ENCODE measurements around the gene SLIT3. TPM values are rescaled to one million over a fixed set of nuclear protein-coding genes. Genes with fewer than 3 reads are reported as not detected.

SLIT3 gene
- total RNA-seq, 4 donors from 2014 or later, result 0.97 to 6.1 (median 3.4) TPM

- H3K27ac ChIP-seq, result no peak overlapping the region
- H3K9me3 ChIP-seq, result no peaks in the 10 kb centered on the region
- DNase-seq, result no peak
- no peaks in the 10 kb centered on the region for H3K36me3 ChIP-seq
- intact Hi-C loops (cut with DNase I; ENCODE audit: low total_unique reads) (no loop called here), in situ Hi-C loops (cut with MboI; ENCODE audit: low sequenced_read_pairs in 4 of 4) (no loop called here)
- no peaks in the 10 kb centered on the region for H3K27me3 ChIP-seq
- no peak overlapping the region for H3K4me3 ChIP-seq
- TF ChIP-seq CTCF (IDR thresholded peaks at IDR 0.05 in 4 of 5, conservative IDR thresholded peaks at IDR 0.05 in 1 of 5), result no peak
- no peak for TF ChIP-seq POLR2A (IDR thresholded peaks at IDR 0.05)
- ATAC-seq, result no peak
- no peaks in the 10 kb centered on the region for H3K4me1 ChIP-seq
These were observed 273.4 kb downstream of the SLIT3 start for GRCh38 chr5:169027501-169028061.

GRCh38 chr5:169025491-169025890 is 275.4 kb downstream of the SLIT3 start:
- TF ChIP-seq CTCF (IDR thresholded peaks at IDR 0.05 in 4 of 5, conservative IDR thresholded peaks at IDR 0.05 in 1 of 5) (no peak), POLR2A (IDR thresholded peaks at IDR 0.05) (no peak)
- DNase-seq (no peak), ATAC-seq (no peak)
- Histone ChIP-seq H3K27me3 (no peaks in the 10 kb centered on the region), H3K27ac (no peak overlapping the region), H3K4me3 (no peak overlapping the region), H3K36me3 (no peaks in the 10 kb centered on the region), H3K4me1 (no peaks in the 10 kb centered on the region), H3K9me3 (no peaks in the 10 kb centered on the region)
- intact Hi-C loops (cut with DNase I; ENCODE audit: low total_unique reads) (no loop called here), in situ Hi-C loops (cut with MboI; ENCODE audit: low sequenced_read_pairs in 4 of 4) (no loop called here)

GRCh38 chr5:169024421-169024820 is 276.5 kb downstream of the SLIT3 start:
- intact Hi-C loops (cut with DNase I; ENCODE audit: low total_unique reads) (no loop called here), in situ Hi-C loops (cut with MboI; ENCODE audit: low sequenced_read_pairs in 4 of 4) (no loop called here)
- Histone ChIP-seq H3K36me3 (no peaks in the 10 kb centered on the region), H3K4me1 (no peaks in the 10 kb centered on the region), H3K4me3 (no peak overlapping the region), H3K9me3 (no peaks in the 10 kb centered on the region), H3K27me3 (no peaks in the 10 kb centered on the region), H3K27ac (no peak overlapping the region)
- TF ChIP-seq POLR2A (IDR thresholded peaks at IDR 0.05) (no peak), CTCF (IDR thresholded peaks at IDR 0.05 in 4 of 5, conservative IDR thresholded peaks at IDR 0.05 in 1 of 5) (no peak)
- no peak for ATAC-seq
- no peak for DNase-seq

GRCh38 chr5:169022718-169023117 is 278.2 kb downstream of the SLIT3 start:
- no peak for TF ChIP-seq POLR2A (IDR thresholded peaks at IDR 0.05)
- DNase-seq (no peak), ATAC-seq (no peak)
- in situ Hi-C loops (cut with MboI; ENCODE audit: low sequenced_read_pairs in 4 of 4) (no loop called here), intact Hi-C loops (cut with DNase I; ENCODE audit: low total_unique reads) (no loop called here)
- Histone ChIP-seq H3K4me1 (no peaks in the 10 kb centered on the region), H3K9me3 (no peaks in the 10 kb centered on the region), H3K4me3 (no peak overlapping the region), H3K36me3 (no peaks in the 10 kb centered on the region), H3K27me3 (peaks cover 0 to 2% (median 0%) of the 10 kb centered on the region in 3 donors), H3K27ac (no peak overlapping the region)

GRCh38 chr5:169020102-169020501 is 280.8 kb downstream of the SLIT3 start:
- Histone ChIP-seq H3K36me3 (no peaks in the 10 kb centered on the region), H3K27ac (no peak overlapping the region), H3K4me3 (no peak overlapping the region), H3K27me3 (peaks cover 0 to 2% (median 0%) of the 10 kb centered on the region in 3 donors), H3K9me3 (no peaks in the 10 kb centered on the region), H3K4me1 (no peaks in the 10 kb centered on the region)
- DNase-seq, result no peak
- ATAC-seq, result no peak
- intact Hi-C loops (cut with DNase I; ENCODE audit: low total_unique reads), result no loop called here
- in situ Hi-C loops (cut with MboI; ENCODE audit: low sequenced_read_pairs in 4 of 4), result no loop called here
- TF ChIP-seq CTCF (IDR thresholded peaks at IDR 0.05 in 4 of 5, conservative IDR thresholded peaks at IDR 0.05 in 1 of 5), result no peak
- no peak for TF ChIP-seq POLR2A (IDR thresholded peaks at IDR 0.05)

All from gastrocnemius medialis (tissue), 4 donors.